GM21526 (cell line): ENCODE data around the gene KRT31.
"Not testable (repeated sequence)": the region's sequence is repeated elsewhere in the genome, so short reads cannot be mapped to it uniquely, and the experiment has no call there.

Experiments used
- ATAC-seq: cut with Tn5 transposase; IDR thresholded peaks from one replicate; pipeline ENCODE4 v1.9.1; 2021; ENCODE audit warnings: moderate library complexity; ENCODE audit not compliant: unreplicated experiment, low FRiP score

Gene KRT31

GRCh38 chr17:41396996-41397660 lies at the start of gene KRT31:
KRT31 (minus strand) TSS chr17:41397608; CDS start chr17:41397539, 69 bp downstream.
- ATAC-seq: no peak

- ATAC-seq: no peak
Measured at GRCh38 chr17:41446806-41447205, 49.4 kb upstream of the KRT31 start.

GRCh38 chr17:41444640-41445039 lies 47.2 kb upstream of the KRT31 start:
- ATAC-seq: no peak

GRCh38 chr17:41444186-41444585 lies 46.8 kb upstream of the KRT31 start:
- ATAC-seq: no peak

- ATAC-seq: no peak
Measured at GRCh38 chr17:41442739-41443138, 45.3 kb upstream of the KRT31 start.

- no peak for ATAC-seq
Measured at GRCh38 chr17:41440531-41441033, 43.2 kb upstream of the KRT31 start, which contains the start of gene KRT38. KRT38 (minus strand) TSS chr17:41440983; CDS start chr17:41440921, 62 bp downstream.

- no peak for ATAC-seq
Measured at GRCh38 chr17:41439375-41439774, 42.0 kb upstream of the KRT31 start.

GRCh38 chr17:41437769-41438168 lies 40.4 kb upstream of the KRT31 start:
- ATAC-seq: no peak

GRCh38 chr17:41437254-41437653 lies 39.8 kb upstream of the KRT31 start:
- ATAC-seq: no peak

GRCh38 chr17:41434415-41434814 lies 37.0 kb upstream of the KRT31 start:
- no peak for ATAC-seq

GRCh38 chr17:41434005-41434404 lies 36.6 kb upstream of the KRT31 start:
- ATAC-seq: no peak

GRCh38 chr17:41433586-41433985 lies 36.2 kb upstream of the KRT31 start:
- no peak for ATAC-seq

GRCh38 chr17:41430376-41430775 lies 33.0 kb upstream of the KRT31 start:
- ATAC-seq: not testable (repeated sequence)

- ATAC-seq: no peak
Measured at GRCh38 chr17:41429667-41430066, 32.3 kb upstream of the KRT31 start.

- ATAC-seq: no peak
Measured at GRCh38 chr17:41428591-41429291, 31.3 kb upstream of the KRT31 start.

- no peak for ATAC-seq
Measured at GRCh38 chr17:41424111-41424635, 26.8 kb upstream of the KRT31 start, which contains the start of gene KRT37. KRT37 (minus strand) TSS chr17:41424585; CDS start chr17:41424523, 62 bp downstream.

- ATAC-seq: not testable (repeated sequence)
Measured at GRCh38 chr17:41422586-41422985, 25.2 kb upstream of the KRT31 start.

GRCh38 chr17:41421617-41422016 lies 24.2 kb upstream of the KRT31 start:
- no peak for ATAC-seq

GRCh38 chr17:41421116-41421515 lies 23.7 kb upstream of the KRT31 start:
- no peak for ATAC-seq

- no peak for ATAC-seq
Measured at GRCh38 chr17:41420134-41420533, 22.7 kb upstream of the KRT31 start.

GRCh38 chr17:41419716-41420115 lies 22.3 kb upstream of the KRT31 start:
- ATAC-seq: no peak
